ENCODE measurements around the gene SPN. TPM values are rescaled to one million over a fixed set of nuclear protein-coding genes. Genes with fewer than 3 reads are reported as not detected.
A peak's percentile ranks its signal among the peaks of the same experiment; 100 is the strongest.
"Not testable (repeated sequence)": the region's sequence is repeated elsewhere in the genome, so short reads cannot be mapped to it uniquely, and the experiment has no call there.

Gene SPN
- total RNA-seq: not detected in 2 replicates
- not detected for polyA plus RNA-seq (2012)

- DNase-seq (ENCODE audit: low read depth): no peak
Measured at GRCh38 chr16:29663016-29663806, at the start of gene SPN. Gene SPN, plus strand, starts transcription at chr16:29663247. Its CDS starts 482 bp downstream, at chr16:29663729.

GRCh38 chr16:29613307-29614057, 49.6 kb upstream of the SPN start:
- peak; percentile 79 for DNase-seq (ENCODE audit: low read depth)

- peak; percentile 62 for DNase-seq (ENCODE audit: low read depth)
Measured at GRCh38 chr16:29614691-29615314, 48.2 kb upstream of the SPN start.

- DNase-seq (ENCODE audit: low read depth): not testable (repeated sequence)
Measured at GRCh38 chr16:29616127-29616526, 46.9 kb upstream of the SPN start.

- DNase-seq (ENCODE audit: low read depth): peak; percentile 78
Measured at GRCh38 chr16:29620591-29620990, 42.5 kb upstream of the SPN start.

GRCh38 chr16:29622738-29623137, 40.3 kb upstream of the SPN start:
- DNase-seq (ENCODE audit: low read depth): not testable (repeated sequence)

- not testable (repeated sequence) for DNase-seq (ENCODE audit: low read depth)
Measured at GRCh38 chr16:29623253-29623652, 39.8 kb upstream of the SPN start.

GRCh38 chr16:29625114-29625513, 37.9 kb upstream of the SPN start:
- DNase-seq (ENCODE audit: low read depth): not testable (repeated sequence)

GRCh38 chr16:29626778-29627331, 36.2 kb upstream of the SPN start:
- not testable (repeated sequence) for DNase-seq (ENCODE audit: low read depth)

- not testable (repeated sequence) for DNase-seq (ENCODE audit: low read depth)
Measured at GRCh38 chr16:29627661-29628075, 35.4 kb upstream of the SPN start.

- DNase-seq (ENCODE audit: low read depth): not testable (repeated sequence)
Measured at GRCh38 chr16:29628707-29629106, 34.3 kb upstream of the SPN start.

GRCh38 chr16:29629318-29629717, 33.7 kb upstream of the SPN start:
- not testable (repeated sequence) for DNase-seq (ENCODE audit: low read depth)

GRCh38 chr16:29631658-29632057, 31.4 kb upstream of the SPN start:
- not testable (repeated sequence) for DNase-seq (ENCODE audit: low read depth)

GRCh38 chr16:29635902-29636301, 27.1 kb upstream of the SPN start:
- not testable (repeated sequence) for DNase-seq (ENCODE audit: low read depth)

GRCh38 chr16:29636368-29636767, 26.7 kb upstream of the SPN start:
- not testable (repeated sequence) for DNase-seq (ENCODE audit: low read depth)

GRCh38 chr16:29638751-29639150, 24.3 kb upstream of the SPN start:
- not testable (repeated sequence) for DNase-seq (ENCODE audit: low read depth)

GRCh38 chr16:29641561-29641960, 21.5 kb upstream of the SPN start:
- peak; percentile 36 for DNase-seq (ENCODE audit: low read depth)

- no peak for DNase-seq (ENCODE audit: low read depth)
Measured at GRCh38 chr16:29643596-29643995, 19.5 kb upstream of the SPN start.

GRCh38 chr16:29644338-29644857, 18.6 kb upstream of the SPN start:
- no peak for DNase-seq (ENCODE audit: low read depth)

GRCh38 chr16:29644973-29645693, 17.9 kb upstream of the SPN start:
- DNase-seq (ENCODE audit: low read depth): no peak

All from myocyte (in vitro differentiated cells).